Left ventricle myocardium inferior (tissue), 1 donor: ENCODE data around the gene UNC5B. TPM values are rescaled to one million over a fixed set of nuclear protein-coding genes. Genes with fewer than 3 reads are reported as not detected.

ENCODE experiments used
- DNase-seq: peaks from one replicate; pipeline ENCODE4 v3.0.0-alpha.2; 2020
- H3K27ac ChIP-seq: fragments of 200-600 bp; replicated peaks from 2 replicates; pipeline ENCODE4 v1.8.0; 2021
- H3K27me3 ChIP-seq: fragments of 200-600 bp; 2 replicates; pipeline ENCODE4 v1.8.0; 2021; ENCODE audit warnings: low read depth
- H3K36me3 ChIP-seq: fragments of 200-600 bp; 2 replicates; pipeline ENCODE4 v1.8.0; 2021
- H3K4me1 ChIP-seq: fragments of 200-600 bp; 2 replicates; pipeline ENCODE4 v1.8.0; 2021
- H3K4me3 ChIP-seq: fragments of 200-600 bp; 2 replicates; pipeline ENCODE4 v1.8.0; 2021; ENCODE audit warnings: mild to moderate bottlenecking, moderate library complexity
- H3K9me3 ChIP-seq: fragments of 200-600 bp; replicated peaks from 2 replicates; pipeline ENCODE4 v1.8.0; 2021
- intact Hi-C: fragments of 100-400 bp; cut with micrococcal nuclease; formaldehyde crosslinking; loops from one replicate; pipeline ENCODE4 v1.11.0; 2022
- total RNA-seq: library from RNA; stranded (reverse); fragmentation: NEBNext Ultra II Directional; extraction: Animal tissue kit (Norgen Biotek cat#: 25700); gene quantifications from one replicate; pipeline ENCODE4 v1.2.1, GENCODE V29; 2021
- TF ChIP-seq, protein P1 (sequence below): fragments of 200-600 bp; IDR thresholded peaks from 2 replicates; pipeline ENCODE4 v1.8.0; 2021; ENCODE audit warnings: antibody characterized with exemption, mild to moderate bottlenecking, borderline replicate concordance
- donor health status: DM: no; HTN: yes; CAD: no; lungs with severe emphysema.

Gene UNC5B
- total RNA-seq, 1 donor from 2014 or later = 15.6 TPM

DNA sequence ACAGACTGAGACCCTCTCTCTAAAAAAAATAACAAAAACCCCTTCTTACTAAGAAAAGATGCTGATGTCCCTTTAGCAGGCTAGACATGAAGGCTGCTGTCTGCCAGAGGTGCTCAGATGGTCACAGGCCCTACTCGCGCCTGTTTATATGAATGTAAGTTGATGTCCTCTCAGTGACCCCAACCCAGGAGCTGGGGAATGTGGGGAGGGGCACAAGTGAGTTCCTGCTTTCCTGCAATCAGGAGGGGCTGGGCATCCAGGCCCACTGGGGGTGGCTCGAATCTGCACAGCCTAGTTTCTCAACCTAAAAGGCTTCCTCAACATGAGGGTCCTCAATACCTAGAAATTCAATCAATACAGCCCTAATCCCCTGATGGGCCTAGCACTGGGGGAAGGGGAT, 94.6 kb downstream of the UNC5B start:
- no peaks in the 10 kb centered on the region for H3K4me1 ChIP-seq
- H3K9me3 ChIP-seq = no peaks in the 10 kb centered on the region
- no peak overlapping the region for H3K27ac ChIP-seq
- no peaks in the 10 kb centered on the region for H3K27me3 ChIP-seq
- H3K4me3 ChIP-seq = no peak overlapping the region
- H3K36me3 ChIP-seq = no peaks in the 10 kb centered on the region
- DNase-seq = no peak
- TF ChIP-seq, protein P1, sequence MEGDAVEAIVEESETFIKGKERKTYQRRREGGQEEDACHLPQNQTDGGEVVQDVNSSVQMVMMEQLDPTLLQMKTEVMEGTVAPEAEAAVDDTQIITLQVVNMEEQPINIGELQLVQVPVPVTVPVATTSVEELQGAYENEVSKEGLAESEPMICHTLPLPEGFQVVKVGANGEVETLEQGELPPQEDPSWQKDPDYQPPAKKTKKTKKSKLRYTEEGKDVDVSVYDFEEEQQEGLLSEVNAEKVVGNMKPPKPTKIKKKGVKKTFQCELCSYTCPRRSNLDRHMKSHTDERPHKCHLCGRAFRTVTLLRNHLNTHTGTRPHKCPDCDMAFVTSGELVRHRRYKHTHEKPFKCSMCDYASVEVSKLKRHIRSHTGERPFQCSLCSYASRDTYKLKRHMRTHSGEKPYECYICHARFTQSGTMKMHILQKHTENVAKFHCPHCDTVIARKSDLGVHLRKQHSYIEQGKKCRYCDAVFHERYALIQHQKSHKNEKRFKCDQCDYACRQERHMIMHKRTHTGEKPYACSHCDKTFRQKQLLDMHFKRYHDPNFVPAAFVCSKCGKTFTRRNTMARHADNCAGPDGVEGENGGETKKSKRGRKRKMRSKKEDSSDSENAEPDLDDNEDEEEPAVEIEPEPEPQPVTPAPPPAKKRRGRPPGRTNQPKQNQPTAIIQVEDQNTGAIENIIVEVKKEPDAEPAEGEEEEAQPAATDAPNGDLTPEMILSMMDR = no peak
- intact Hi-C loops = no loop called here

DNA sequence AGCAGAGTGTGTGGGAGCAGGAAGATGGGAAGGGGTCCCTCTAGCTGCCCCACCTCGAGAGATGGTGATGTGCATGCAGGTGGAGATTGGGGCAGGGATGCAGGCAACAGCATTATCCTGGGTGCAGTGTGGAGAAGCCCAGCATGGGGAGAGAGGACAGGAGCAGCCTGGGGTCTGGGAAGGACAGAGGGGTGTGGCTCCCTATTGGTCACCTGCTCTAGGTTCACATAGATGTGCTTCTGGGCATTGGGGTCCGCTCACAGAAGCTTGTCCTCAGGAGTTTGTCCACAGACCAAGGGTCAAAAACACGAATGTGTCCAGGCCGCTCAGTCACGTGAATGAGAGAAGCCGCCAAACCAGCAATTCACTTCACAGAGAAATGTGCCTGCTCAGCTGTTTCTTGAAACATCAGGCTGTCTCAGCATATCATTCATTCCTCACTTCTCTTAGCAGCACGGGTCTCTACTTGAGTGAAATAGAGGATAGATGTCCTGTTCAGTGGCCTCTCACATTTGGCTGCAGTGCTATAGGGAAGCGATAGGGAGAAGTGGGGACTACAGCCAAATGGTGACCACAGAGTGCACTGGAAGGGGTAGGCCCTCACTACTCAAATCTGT, 95.2 kb downstream of the UNC5B start:
- Histone ChIP-seq H3K4me3 (no peak overlapping the region), H3K9me3 (no peaks in the 10 kb centered on the region), H3K27ac (no peak overlapping the region), H3K4me1 (no peaks in the 10 kb centered on the region), H3K36me3 (no peaks in the 10 kb centered on the region), H3K27me3 (no peaks in the 10 kb centered on the region)
- TF ChIP-seq, protein P1 = no peak
- intact Hi-C loops = no loop called here
- DNase-seq = no peak

DNA sequence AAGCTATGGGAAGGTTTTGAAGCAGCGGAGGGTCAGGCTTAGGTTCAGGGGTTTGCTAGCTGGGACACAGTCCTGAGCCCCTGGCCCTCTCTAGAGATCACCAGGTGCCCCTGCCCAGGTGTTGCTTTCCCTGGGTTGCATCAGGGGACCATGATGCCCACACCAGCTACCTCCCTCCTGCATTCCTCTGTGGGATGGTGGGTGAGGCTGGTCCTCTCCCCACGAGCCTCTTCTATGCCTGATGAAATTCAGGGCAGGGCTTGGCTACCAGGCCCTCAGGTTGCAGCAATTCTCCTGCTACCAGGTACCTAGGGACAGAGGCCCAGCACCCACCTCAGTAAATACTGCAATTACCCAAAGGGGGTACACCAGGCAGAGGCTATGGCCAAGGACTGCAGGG, 95.9 kb downstream of the UNC5B start:
- H3K27me3 ChIP-seq = no peaks in the 10 kb centered on the region
- DNase-seq = no peak
- no peaks in the 10 kb centered on the region for H3K36me3 ChIP-seq
- intact Hi-C loops = no loop called here
- H3K4me1 ChIP-seq = peaks cover 4% of the 10 kb centered on the region
- H3K4me3 ChIP-seq = no peak overlapping the region
- TF ChIP-seq, protein P1 = no peak
- H3K27ac ChIP-seq = no peak overlapping the region
- H3K9me3 ChIP-seq = no peaks in the 10 kb centered on the region

DNA sequence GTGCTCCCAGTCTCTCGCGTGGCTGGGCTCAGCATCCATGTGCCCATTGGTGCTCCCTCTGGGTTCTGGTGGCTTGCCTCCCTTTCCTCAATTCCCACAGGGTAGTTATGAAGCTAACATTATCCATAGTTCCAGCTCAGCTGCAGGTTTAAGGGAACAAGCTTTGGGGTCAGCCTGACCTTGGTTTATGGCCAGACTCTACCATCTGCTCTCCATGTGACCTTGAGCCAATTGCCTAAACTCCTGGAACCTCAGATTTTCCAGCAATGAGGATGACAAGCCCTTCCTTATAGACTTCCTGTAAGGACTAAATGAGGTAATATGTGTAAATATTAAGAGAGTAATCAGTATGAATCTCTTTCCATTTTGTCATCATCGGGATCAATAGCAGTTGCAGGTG, 96.6 kb downstream of the UNC5B start:
- H3K4me3 ChIP-seq = no peak overlapping the region
- H3K27ac ChIP-seq = no peak overlapping the region
- H3K9me3 ChIP-seq = no peaks in the 10 kb centered on the region
- H3K27me3 ChIP-seq = no peaks in the 10 kb centered on the region
- TF ChIP-seq, protein P1 = no peak
- peaks cover 11% of the 10 kb centered on the region for H3K4me1 ChIP-seq
- intact Hi-C loops = no loop called here
- no peaks in the 10 kb centered on the region for H3K36me3 ChIP-seq
- DNase-seq = no peak

DNA sequence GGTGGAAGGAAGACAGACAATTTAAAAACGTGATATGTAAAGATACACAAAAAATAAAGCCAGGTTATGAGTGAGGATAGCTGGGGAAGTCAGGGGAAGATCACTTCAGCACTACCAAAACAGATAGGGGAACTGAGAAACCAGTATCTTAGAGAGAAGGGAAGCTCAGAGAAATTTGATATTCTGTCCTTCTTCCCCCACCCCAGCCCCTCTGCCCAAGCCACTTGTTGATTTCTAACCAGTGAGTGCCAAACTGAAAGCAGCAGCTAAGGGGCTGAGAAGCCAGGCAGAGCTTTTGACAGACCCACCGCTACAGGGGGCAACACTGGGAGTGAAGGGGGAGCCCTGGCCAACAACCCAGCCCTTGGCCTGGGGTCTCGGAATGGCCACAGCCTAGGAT, 97.5 kb downstream of the UNC5B start:
- no peaks in the 10 kb centered on the region for H3K27me3 ChIP-seq
- H3K4me3 ChIP-seq = no peak overlapping the region
- intact Hi-C loops = loop anchor here (10.0 kb wide), 1 partner anchor 265 kb away; no protein-coding TSS in a partner anchor
- no peak overlapping the region for H3K27ac ChIP-seq
- TF ChIP-seq, protein P1 = no peak
- H3K36me3 ChIP-seq = no peaks in the 10 kb centered on the region
- no peaks in the 10 kb centered on the region for H3K9me3 ChIP-seq
- H3K4me1 ChIP-seq = peaks cover 18% of the 10 kb centered on the region
- no peak for DNase-seq
